HG02763 (cell line): Measurements from ENCODE around the gene PAX7.

Experiments used
- ATAC-seq: cut with Tn5 transposase; IDR thresholded peaks from one replicate; pipeline ENCODE4 v1.9.1; 2021; ENCODE audit warnings: mild to moderate bottlenecking, moderate library complexity; ENCODE audit not compliant: unreplicated experiment

The PAX7 gene

DNA sequence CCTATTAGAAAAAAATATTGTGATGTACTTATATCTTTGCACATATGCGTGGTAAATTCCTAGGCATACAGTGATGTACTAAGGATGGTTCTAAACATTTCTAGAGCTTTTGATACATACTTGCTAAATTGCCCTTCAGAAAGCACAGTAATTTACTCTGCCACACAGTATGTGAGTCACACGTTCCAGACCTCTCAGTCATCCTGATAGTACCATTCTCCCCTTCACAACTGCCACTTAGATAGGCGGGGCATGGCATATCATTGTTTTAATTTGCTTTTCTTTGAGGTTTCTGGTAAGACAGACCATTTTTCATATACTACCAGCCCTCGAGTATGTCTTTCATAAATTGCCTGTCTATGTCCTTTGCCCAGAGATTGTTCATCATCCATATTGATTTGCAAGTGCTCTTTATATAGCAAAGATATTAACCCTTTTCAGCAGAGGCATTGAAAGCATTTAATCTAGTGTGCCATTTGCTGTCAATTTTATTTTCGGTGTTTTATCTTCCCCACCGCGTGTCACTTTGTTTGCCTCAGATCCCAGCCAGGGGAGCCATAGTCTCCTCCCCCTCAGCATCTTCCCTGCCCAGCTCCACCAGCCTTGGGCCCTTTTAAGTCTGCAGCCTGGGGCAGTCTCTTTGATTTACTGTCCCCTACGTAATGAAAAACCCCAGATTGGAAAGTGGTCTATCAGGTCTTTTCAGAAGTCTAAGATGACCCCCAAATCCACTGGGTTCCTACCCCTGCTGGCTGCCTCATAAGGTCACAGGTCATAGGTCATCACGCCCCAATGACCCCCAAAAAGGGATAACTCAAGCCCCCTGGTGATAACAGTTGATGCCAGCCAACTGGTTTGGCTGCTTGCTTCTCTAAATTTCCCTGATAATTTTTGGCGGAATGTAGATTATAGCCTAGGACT lies 11.8 kb upstream of the PAX7 start:
- no peak for ATAC-seq

DNA sequence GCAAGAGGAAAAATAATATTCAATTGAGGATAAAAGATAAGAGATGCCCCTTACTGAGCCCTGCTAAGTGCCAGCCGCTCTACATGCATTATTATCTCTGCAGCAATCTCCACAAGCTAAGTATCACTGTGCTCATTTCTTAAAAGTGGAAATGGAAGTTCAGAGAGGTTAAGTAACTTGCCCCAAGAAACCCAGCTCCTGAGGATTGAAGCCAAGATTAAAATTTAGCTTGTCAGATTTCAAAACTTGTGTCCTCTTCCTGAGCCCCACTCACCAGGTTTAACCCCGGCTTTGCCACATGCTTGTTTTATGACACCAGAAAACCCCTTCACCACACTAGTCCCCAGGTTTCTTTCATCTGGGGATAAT lies 11.2 kb upstream of the PAX7 start:
- no peak for ATAC-seq

DNA sequence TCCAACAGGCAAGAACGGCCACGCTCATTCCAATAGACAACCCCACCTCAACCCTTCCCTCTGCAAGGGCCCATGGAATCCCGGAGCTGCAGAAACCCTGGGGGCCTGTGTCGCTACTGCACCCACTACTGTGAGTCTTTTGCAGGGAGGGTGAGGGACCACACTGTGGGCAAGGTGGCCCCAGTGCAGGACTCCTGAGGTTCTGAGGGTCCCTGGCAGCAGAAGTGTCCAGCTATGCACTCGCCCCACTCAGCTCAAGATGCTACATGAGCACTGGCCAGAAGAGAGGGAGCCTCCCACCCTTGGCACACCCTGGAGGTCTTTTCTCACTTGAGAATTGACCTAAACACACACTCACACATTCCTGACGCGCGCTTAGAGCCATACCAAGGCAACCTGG lies 2.1 kb upstream of the PAX7 start:
- ATAC-seq: no peak

DNA sequence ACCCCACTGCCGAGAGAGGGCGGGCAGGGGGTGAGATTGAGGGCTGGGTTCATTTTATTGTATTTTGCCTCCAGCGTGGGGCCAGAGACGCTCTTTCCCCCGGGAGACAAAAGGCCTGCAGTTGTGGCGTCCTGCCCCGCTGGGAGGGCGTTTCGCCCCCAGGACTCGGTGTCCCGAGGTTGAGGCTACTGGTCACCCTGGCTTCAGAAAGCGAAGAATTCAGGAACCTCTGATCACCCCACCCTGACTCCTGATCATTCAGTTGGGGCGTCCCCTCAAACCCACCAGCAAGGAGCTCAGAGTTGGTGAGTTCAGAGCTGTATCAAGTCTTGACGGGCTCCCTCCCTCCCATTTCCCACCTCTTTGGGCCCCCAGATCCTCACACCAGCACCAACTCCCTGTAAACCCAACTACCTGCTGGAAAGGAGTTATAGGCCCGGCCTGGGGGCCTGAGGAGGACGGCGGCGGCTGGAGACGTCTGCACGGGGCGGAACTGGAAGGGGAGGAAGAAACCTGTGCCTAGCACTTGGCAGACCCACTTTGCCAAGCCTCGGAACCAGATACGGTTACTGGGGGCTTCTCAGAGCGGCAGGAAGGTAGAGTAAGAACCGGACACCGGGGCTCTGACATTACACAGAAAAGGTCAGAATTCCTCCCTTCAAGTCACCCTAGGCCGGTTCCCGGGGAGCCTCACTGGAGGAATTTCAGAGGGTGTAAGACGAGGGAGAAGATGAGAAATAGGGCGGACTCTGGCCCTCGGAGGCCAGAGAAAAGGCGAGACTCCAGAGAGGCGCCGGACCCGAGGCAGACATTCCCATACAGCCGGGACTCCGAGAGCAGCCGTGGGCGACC lies 761 bp upstream of the PAX7 start:
- ATAC-seq: no peak

DNA sequence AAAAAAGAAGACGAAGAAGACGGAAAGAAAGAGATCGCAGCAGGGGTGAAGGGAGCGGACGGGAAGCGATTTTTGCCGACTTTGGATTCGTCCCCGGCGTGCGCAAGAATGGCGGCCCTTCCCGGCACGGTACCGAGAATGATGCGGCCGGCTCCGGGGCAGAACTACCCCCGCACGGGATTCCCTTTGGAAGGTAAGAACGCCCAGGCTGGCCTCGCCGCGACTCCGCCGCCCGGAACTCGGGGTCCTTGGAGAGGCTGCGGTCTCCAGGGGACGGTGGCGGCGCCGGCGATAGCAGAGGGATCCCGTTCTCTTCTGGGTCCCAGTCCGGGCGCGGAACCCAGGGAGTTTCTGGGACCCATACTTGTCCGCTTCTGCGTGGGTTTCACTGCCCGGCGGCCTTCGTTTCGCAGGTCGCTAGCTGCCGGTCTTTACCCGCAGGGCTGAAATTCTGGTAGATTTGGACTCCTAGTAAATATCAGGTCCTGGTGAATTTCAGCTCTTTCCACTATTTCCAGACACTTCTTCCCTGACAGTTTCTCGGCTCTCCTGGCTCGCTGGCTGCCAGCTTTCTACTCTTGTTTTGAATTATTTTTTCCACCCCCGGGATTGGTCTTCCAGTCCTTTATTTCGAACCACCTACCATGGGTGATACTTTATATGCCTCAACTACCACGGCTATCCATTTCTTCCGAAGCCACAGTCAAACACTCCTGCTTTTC lies 1.0 kb downstream of the PAX7 start:
- ATAC-seq: no peak

DNA sequence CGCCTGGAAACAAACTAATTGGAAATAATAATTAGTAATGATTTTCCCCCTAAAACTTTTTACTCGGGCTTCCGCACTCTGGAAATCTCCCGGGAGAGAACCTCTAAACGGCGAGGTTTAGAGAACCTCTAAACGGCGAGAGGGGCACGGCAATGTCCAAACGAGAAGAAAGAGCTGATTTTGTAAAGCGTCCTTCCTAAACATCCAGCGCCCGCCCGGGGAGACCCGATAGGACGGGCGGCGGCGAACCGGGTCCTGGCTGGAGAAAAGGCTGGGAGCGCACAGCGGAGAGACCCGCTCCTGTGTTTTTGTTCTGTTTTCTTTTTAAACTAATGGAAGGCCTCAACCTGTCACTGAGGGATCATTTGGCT lies 1.6 kb downstream of the PAX7 start:
- no peak for ATAC-seq

DNA sequence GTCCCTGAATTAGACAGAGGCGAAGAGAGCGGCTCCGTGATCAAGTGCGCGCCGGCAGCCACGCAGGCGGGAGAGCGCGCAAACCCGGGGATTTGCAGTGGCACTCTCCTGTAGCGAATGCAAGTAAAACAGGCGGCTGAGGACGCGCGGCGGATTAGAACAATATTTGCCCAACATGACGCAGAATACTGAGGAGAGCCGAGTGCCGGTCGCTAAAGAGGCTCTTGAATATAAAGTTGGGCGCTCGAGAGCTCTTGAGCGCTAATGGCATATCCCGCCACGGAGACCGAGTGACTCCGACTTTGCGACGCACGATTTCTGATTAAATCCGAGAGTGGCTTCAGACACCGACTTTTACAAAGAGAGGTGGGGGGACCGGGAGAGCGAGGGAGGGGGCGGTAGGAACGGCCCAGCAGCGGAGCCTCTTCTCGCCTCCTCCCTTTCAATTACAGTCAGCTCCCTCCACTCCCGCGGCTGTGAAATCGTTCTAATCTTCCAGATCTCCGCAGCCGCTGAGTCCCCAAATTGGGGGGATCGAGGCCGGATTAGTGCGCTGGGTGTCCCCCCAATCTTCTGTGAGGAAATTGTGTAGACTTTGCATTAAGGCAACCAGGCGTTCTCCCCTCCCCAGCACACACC lies 2.3 kb downstream of the PAX7 start:
- ATAC-seq: no peak

DNA sequence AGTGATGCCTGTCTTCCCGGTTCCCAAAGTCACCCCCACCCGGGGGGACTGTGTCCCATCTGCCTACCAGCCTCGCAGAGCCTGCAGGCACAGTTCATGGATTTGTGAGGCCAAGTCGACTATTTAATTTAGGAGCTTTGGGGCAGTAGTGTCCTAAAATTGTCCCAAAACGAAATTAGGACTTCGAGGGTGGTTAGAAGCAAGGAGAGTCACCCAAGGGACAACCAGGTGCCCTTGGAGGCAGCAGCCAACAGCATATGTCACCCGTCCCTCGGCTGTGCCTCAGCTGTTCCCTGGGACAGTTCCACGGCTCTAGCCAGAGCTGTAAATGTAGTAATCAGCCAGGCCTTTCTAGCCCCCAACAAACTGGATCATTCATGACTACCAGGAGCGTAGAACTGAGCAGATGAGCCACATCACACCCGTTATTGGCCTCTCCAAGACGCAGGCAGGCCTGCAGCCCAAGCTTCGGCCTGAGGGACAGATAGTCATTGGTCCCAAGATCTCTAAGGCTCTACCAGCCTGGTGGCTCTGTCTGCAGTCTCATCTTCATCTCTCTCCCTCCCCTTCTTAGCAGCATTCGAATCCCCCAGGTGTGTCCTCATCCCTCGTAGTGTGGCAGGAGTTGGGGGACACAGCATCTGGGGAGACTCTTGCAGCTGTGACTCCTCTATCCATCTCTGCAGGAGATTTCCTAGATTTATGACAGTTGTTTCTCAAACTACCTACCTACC lies 2.9 kb downstream of the PAX7 start:
- no peak for ATAC-seq

DNA sequence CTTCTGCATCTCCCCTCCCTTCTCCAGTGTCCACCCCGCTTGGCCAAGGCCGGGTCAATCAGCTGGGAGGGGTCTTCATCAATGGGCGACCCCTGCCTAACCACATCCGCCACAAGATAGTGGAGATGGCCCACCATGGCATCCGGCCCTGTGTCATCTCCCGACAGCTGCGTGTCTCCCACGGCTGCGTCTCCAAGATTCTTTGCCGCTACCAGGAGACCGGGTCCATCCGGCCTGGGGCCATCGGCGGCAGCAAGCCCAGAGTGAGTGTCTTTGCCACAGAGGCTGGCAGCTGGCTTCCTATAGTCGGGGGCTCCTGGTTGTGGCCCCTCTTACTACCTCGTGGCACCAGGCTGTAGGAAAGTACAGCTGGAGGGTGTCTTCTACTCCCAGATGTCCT lies 3.6 kb downstream of the PAX7 start:
- no peak for ATAC-seq

DNA sequence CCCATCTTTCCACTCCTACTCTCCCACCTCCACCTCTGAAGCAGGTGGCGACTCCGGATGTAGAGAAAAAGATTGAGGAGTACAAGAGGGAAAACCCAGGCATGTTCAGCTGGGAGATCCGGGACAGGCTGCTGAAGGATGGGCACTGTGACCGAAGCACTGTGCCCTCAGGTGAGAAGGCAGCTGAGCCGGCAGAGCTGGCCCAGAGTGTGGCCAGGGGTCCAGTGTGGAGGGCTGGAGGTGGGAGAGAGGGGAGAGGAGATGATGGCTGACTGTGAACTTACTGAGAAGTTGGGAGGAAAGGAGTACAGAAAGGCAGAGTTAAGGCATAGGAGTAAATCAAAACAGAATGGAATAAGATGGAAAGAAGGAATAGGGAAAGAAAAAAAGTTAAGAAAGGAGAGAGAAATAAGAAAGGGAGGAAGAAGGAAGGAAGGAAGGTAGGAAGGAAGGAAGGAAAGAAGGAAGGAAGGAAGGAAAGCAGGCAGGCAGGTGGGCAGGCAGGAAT lies 4.5 kb downstream of the PAX7 start:
- no peak for ATAC-seq

DNA sequence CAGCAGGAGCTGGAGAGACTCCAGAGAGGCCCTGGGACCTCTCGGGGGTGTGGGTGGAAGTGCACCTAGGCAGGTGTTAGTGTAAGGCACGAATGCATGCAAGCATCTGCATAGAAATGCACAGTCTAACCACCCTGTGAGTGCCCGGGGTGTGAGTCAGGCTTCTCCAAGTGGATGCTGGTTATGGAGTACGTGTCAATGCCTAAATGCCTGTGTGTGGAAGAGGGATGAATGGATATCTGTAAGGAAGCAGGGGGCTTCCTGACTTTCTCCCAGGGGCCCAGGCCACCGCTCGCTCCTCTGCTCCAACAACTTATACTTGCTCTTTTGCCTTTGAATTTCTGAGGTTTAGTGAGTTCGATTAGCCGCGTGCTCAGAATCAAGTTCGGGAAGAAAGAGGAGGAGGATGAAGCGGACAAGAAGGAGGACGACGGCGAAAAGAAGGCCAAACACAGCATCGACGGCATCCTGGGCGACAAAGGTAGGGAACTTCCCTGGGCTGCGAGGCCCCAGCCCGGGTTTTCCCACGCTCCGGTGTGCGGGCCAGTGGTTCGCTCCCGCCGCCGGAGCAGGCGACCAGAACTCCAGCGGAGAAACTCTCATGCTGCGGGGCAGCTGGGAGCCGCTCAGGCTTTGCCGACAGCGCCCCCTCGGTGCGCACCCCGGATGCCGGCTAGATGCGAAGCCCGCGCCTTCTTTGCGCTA lies 5.4 kb downstream of the PAX7 start:
- no peak for ATAC-seq

DNA sequence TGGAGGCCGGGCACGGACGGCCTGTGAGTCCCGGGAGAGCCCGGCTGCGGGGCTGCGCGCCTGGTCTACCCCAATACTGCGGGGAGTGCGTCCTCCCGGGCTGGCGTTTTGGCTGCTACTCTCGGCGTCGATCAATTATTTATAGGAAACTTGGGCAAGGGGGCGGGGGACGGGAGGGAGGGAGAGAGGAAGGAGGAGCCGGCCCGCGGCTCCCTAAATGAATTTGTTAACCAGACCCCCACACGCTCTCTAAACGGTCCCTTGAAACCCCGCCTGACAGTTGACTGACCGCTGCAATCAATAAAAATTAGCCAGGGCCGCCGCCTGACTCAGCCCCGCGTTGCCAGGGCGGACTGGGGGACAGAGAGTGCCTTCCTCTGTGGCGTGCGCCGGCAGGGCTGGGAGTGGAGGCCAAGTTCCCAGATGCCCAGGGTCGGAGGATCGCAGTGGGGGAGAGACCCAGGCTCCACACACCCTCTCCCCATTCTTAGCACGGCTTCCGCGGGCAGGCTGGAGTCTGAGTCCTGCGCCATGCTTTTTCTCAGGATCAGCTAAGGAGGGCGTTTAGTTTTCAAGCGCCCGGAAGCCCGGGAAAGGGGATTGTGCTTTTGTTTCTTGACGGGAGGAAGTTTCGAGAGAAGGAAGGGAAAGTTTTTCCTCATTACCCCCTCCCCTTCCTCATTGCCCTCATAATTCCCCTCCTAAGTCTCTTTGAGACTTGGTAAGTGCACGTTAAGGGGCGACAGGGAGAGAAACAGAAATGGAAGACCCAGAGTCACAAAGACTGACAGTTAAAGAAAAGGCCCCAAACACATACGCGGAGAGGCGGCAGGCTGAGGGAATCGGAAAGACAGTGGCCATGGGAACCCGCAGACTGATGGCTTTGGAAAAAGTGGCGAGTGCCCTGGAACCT lies 6.2 kb downstream of the PAX7 start:
- ATAC-seq: no peak

DNA sequence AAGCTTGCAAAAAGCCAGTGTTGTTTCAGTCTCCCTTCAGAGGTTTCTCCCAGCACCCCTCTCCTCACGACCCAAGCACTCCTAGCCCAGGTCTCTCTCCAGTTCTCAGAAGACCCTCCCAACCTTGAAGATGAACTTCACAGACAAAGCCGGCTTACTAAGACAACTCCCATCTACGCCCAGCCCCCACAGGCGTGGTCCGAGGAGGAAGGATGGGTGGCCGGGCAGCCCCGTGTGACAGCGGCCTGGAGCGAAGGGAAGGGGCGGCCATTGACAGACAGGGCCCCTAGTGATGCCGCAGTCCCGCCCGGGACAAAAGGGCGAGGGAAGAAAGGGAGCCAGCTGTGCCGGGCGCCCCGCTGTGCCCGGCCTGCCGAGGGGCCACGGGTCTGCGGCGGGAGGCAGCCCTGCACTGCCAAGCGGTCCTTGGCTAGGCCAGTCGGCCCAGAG lies 6.9 kb downstream of the PAX7 start:
- ATAC-seq: no peak

DNA sequence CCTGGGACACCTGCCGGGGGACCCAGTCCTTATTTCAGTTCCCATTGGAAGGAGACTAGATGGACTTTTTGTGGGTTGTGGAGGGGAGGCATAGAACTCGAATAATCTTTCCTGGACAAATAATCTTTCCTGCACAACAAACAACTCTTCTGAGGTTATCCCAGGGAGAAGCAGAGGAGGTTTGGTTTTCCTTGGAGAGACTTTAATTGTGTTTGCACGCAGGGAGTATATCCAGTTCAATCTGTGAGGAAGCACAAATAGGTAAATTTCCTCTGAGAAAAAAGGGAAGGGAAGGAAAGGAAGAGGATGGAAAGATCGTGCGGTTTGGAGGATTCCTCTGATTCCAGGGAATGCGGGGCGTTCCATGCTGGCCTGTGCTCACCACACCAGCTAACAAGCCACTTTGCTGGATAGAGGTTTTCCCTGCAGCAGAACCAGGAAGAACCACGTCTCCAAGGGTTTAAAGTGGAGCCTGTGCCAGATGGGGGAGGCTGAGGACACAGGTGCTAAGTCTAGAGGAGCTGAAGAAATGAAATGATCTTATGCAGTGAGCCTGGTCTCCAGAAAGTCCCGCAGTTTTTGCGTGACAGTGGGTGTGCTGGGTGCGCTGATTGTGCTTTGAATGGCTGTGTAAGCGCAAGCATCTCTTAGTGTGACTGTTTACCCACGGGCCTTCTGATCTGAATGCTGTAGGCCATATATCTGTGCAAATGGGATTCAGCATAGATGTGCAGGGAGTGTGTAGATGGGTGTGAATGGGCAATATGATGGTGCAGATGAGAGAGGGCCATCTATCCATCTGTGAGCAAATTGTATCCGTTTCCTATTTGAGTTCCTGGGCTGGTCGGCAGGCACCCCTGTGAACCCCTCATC lies 7.6 kb downstream of the PAX7 start:
- ATAC-seq: no peak

DNA sequence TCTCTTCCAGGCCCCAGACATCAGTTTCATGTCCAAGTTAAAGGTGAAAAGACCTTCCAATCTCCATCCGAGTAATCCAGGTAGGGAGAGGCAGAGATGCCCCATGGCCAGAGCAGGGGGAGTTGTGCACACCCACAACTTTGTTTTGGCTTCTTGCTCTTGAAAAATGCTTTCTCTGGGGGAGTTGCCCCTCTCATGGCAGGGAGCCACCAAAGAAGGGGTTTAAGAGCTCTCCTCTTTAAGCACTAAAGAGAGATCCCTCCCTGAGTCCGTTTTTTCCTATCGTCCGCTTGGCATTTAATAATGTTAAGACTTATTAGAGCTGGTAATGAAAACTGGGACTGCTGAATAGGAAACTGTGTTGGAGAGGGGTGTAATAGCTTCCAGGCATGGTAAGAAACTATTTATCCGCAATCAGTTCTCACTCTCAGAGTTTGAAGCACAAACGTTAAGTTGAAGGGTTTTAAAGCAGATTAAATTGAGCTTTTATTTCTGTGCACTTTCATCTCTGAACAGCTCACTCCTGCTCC lies 8.3 kb downstream of the PAX7 start:
- ATAC-seq: no peak

DNA sequence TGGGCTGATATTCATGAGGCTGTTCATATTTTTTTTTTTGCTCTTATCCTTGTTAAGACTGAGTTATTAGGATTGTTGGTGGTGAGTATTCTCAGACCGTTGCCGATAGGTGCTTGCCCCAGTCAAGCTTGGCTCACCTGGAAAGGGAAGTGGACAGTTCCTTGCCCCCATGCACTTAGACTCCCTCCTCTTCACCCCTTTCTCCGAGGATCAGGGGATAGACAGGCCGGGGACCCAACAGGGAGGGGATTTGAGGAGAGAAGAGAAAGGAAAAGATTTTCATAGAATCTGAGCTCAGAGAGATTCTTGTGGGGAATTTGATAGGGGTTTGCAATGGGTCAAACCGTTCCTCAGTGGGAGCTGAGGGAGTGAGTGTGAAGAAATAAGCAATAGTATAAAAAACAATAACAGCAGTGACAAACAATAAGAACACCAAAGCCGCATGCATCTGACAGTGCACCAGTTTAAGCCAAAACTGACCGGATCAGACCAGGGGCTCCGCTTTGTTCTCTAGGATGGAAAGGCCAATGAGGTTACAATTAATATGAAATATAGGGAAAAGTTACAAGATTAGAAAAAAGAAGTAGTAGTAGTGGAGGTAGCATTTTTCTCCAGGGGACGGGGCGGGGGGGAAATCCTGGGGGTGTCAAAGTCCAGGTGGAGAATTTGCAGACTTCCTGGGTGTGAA lies 8.9 kb downstream of the PAX7 start:
- ATAC-seq: no peak
